Measurements from ENCODE around the gene ELL.

Gene ELL

GRCh38 chr19:18445262-18445948 is 76.5 kb downstream of the ELL start:
- DNase-seq (ENCODE audit: low read depth, low spot score), result no peak

GRCh38 chr19:18444513-18444912 is 77.4 kb downstream of the ELL start:
- no peak for DNase-seq (ENCODE audit: low read depth, low spot score)

GRCh38 chr19:18443831-18444230 is 78.0 kb downstream of the ELL start:
- DNase-seq (ENCODE audit: low read depth, low spot score), result no peak

- DNase-seq (ENCODE audit: low read depth, low spot score), result no peak
Observed at GRCh38 chr19:18443406-18443805, 78.5 kb downstream of the ELL start.

GRCh38 chr19:18442941-18443340 is 78.9 kb downstream of the ELL start:
- DNase-seq (ENCODE audit: low read depth, low spot score), result no peak

GRCh38 chr19:18441804-18442788 is 79.8 kb downstream of the ELL start:
- DNase-seq (ENCODE audit: low read depth, low spot score), result no peak

GRCh38 chr19:18440936-18441803 is 80.7 kb downstream of the ELL start:
- no peak for DNase-seq (ENCODE audit: low read depth, low spot score)

GRCh38 chr19:18440415-18440877 is 81.4 kb downstream of the ELL start:
- no peak for DNase-seq (ENCODE audit: low read depth, low spot score)

- DNase-seq (ENCODE audit: low read depth, low spot score), result no peak
Observed at GRCh38 chr19:18439910-18440237, 82.0 kb downstream of the ELL start.

- peak; percentile 79 for DNase-seq (ENCODE audit: low read depth, low spot score)
Observed at GRCh38 chr19:18439025-18439909, 82.6 kb downstream of the ELL start.

- peak; percentile 73 for DNase-seq (ENCODE audit: low read depth, low spot score)
Observed at GRCh38 chr19:18438331-18439024, 83.4 kb downstream of the ELL start.

GRCh38 chr19:18437491-18438330 is 84.2 kb downstream of the ELL start, which contains the start of gene ISYNA1:
Gene ISYNA1, minus strand, starts transcription at chr19:18438133. Its CDS starts 154 bp downstream, at chr19:18437979.
- peak; percentile 76 for DNase-seq (ENCODE audit: low read depth, low spot score)

GRCh38 chr19:18436671-18437490 is 85.0 kb downstream of the ELL start:
- peak; percentile 94 for DNase-seq (ENCODE audit: low read depth, low spot score)

- DNase-seq (ENCODE audit: low read depth, low spot score), result no peak
Observed at GRCh38 chr19:18435842-18436670, 85.8 kb downstream of the ELL start.

GRCh38 chr19:18435178-18435841 is 86.6 kb downstream of the ELL start:
- no peak for DNase-seq (ENCODE audit: low read depth, low spot score)

- DNase-seq (ENCODE audit: low read depth, low spot score), result no peak
Observed at GRCh38 chr19:18434411-18435175, 87.3 kb downstream of the ELL start.

Measured in astrocyte of the hippocampus (primary cell).